Heart left ventricle (tissue), 16 donors: ENCODE results near the gene CSTPP1. TPM values are rescaled to one million over a fixed set of nuclear protein-coding genes. Genes with fewer than 3 reads are reported as not detected.
"Not testable (repeated sequence)": the region's sequence is repeated elsewhere in the genome, so short reads cannot be mapped to it uniquely, and the experiment has no call there.

ENCODE experiments used
- ATAC-seq, 4 donors: fragments of 200-7000 bp; cut with Tn5 transposase; one replicate each; pipeline ENCODE4 v1.9.1; 2020 to 2022; ENCODE audit warnings: moderate library complexity in 4 of 4, mild to moderate bottlenecking in 3 of 4, moderate number of reproducible peaks in 1 of 4
- DNase-seq, 5 donors: peaks; one replicate each; pipeline ENCODE4 v3.0.0-alpha.2; 2020
- H3K27ac ChIP-seq, 12 donors: fragments of 200-600 bp; sonication (generic) in 4 of 12; one replicate each; pipeline versions ENCODE4 v1.5.0 to v1.8.0; 2016 to 2022; ENCODE audit warnings: mild to moderate bottlenecking in 2 of 12
- H3K27me3 ChIP-seq, 9 donors: fragments of 200-600 bp; sonication (generic) in 2 of 9; one replicate each; pipeline versions ENCODE4 v1.5.1 to v1.8.0; 2016 to 2022; ENCODE audit warnings: mild to moderate bottlenecking in 3 of 9
- H3K36me3 ChIP-seq, 9 donors: fragments of 200-600 bp; sonication (generic) in 2 of 9; one replicate each; pipeline versions ENCODE4 v1.5.0 to v1.8.0; 2018 to 2022; ENCODE audit warnings: mild to moderate bottlenecking in 2 of 9
- H3K4me1 ChIP-seq, 12 donors: fragments of 200-600 bp; sonication (generic) in 4 of 12; one replicate each; pipeline versions ENCODE4 v1.5.0 to v1.8.0; 2016 to 2022; ENCODE audit warnings: mild to moderate bottlenecking in 3 of 12
- H3K4me3 ChIP-seq, 12 donors: fragments of 200-600 bp; sonication (generic) in 4 of 12; one replicate each; pipeline versions ENCODE4 v1.5.0 to v1.8.0; 2017 to 2022; ENCODE audit warnings: mild to moderate bottlenecking in 9 of 12, moderate library complexity in 4 of 12
- H3K9me3 ChIP-seq, 12 donors: fragments of 200-600 bp; sonication (generic) in 4 of 12; one replicate each; pipeline versions ENCODE4 v1.5.0 to v1.8.0; 2016 to 2022; ENCODE audit warnings: mild to moderate bottlenecking in 1 of 12
- CTCF ChIP-seq, 12 donors: fragments of 200-600 bp; sonication (generic) in 4 of 12; IDR thresholded peaks; one replicate each; pipeline versions ENCODE4 v1.5.0 to v1.8.0; 2018 to 2022; ENCODE audit warnings: antibody characterized with exemption in 12 of 12, mild to moderate bottlenecking in 5 of 12
- POLR2A ChIP-seq, 2 donors: fragments of 450-650 bp; IDR thresholded peaks; one replicate each; pipeline ENCODE4 v1.6.1; 2017; ENCODE audit warnings: antibody characterized with exemption in 2 of 2, mild to moderate bottlenecking in 2 of 2, moderate library complexity in 2 of 2
- WGBS, 4 donors: extraction: QIAGEN DNeasy Blood & Tissue Kit in 2 of 4; methylation state at CpG; one replicate each; pipeline versions ENCODE4 v1.1.5 to v1.1.7; 2013 to 2018; 5-methylcytosine and 5-hydroxymethylcytosine counted together
- intact Hi-C, 10 donors: fragments of 100-400 bp; cut with DNase I; formaldehyde crosslinking; loops; one replicate each; pipeline versions ENCODE4 v1.11.1 to v1.14.2; 2022
- polyA plus RNA-seq, 2 donors: library from polyadenylated mRNA; stranded (reverse); fragments of 200-250 nt; gene quantifications; one replicate each; pipeline ENCODE4 v1.2.3, GENCODE V29; 2013
- total RNA-seq, 9 donors: library from RNA; depleted of rRNA in 2 of 9; stranded (reverse); fragments of >200 nt in 2 of 9; fragmentation: NEBNext Ultra II Directional in 3 of 9; extraction: Animal tissue kit (Norgen Biotek cat#: 25700) in 3 of 9; gene quantifications; one replicate each; pipeline versions ENCODE4 v1.1.0 to v1.2.4, GENCODE V29; 2016 to 2023
- donor health status: ischemic (EF 13 %, LVEDD 7.1; RV severe dilation, severe dysfunction).
- donor health status: healthy with polysubstance abuse.
- donor health status: DM: no; HTN: yes; CAD: no.
- donor health status: DM: no; HTN: no; CAD: no.
- donor health status: ischemic (EF 25% LVEDD 6.9; RV normal size, moderate dysfunction).
- donor health status: ischemic (EF 25% LVEDD 5.7; RV mildly dilated, moderate dysfunction).
- donor health status: healthy.
- donor health status: DM: yes; HTN: yes; CAD: no.
- donor health status: ischemic (EF 35%, LVEDD 5.7; RV mildly dilated, moderate dysfunction).
- donor health status: nonischemic (EF 11% LVEDD 7.7; RV severe dilation, severe dysfunction).
- donor health status: DM: yes; HTN: yes; CAD: no.
- donor health status: PGD.
- donor health status: ischemic (EF 29% LVEDD 5.4; RV normal size, mild dysfunction).
- donor health status: nonischemic (EF 23%, LVEDD 6.1; RV moderate dilation, normal function).

CSTPP1 gene
- total and polyA plus RNA-seq, 11 donors, result 9.9 to 33.4 (median 14.7) TPM

DNA sequence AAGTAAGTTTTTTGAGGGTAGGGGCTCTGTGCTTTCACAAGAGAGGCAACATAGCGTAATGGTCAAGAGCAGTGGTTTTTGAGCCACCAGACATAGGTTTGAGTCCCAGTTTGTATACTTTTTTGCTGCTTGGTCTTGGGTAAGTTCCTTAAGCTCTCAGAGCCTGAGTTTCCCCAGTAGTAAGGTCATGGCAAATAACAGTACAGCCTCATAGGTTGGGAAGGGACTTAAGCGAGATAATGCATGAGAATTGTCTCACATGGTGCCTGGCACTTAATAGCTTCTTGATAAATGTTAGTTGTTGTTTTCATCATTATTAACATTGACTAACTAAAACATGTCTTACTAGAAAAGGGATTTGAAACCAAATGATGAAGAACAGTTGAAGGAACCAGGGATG, 157.0 kb downstream of the CSTPP1 start:
- Histone ChIP-seq H3K27me3 (no peaks in the 10 kb centered on the region), H3K9me3 (peaks cover 0 to 8% (median 0%) of the 10 kb centered on the region in 12 donors), H3K4me1 (no peaks in the 10 kb centered on the region), H3K27ac (no peak overlapping the region), H3K36me3 (no peaks in the 10 kb centered on the region), H3K4me3 (no peak overlapping the region)
- TF ChIP-seq POLR2A (IDR thresholded peaks at IDR 0.05) (no peak), CTCF (IDR thresholded peaks at IDR 0.05) (no peak)
- WGBS, 4 donors, result 95 to 99% (median 97%) methylated on average over 2 of the region's 2 CpGs
- ATAC-seq (no peak), DNase-seq (no peak)
- intact Hi-C loops, result loop anchor here in 1 of 10 donors (1.0 kb wide), 1 partner anchor 10 kb away; no protein-coding TSS in a partner anchor

DNA sequence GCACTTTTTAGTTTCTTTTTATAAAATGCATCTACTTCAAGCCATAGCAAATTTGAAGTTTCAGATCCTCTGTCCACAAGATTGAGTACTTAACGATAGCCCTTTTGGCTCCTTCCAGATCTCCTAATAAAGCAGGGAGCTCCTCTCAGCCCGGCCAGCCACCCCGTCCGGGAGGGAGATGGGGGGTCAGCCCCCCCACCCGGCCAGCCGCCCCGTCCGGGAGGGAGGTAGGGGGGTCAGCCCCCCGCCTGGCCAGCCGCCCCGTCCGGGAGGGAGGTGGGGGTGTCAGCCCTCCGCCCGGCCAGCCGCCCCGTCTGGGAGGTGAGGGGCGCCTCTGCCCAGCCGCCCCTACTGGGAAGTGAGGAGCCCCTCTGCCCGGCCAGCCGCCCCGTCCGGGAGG, 160.3 kb downstream of the CSTPP1 start:
- ATAC-seq, H3K36me3 ChIP-seq, H3K9me3 ChIP-seq, H3K4me3 ChIP-seq, H3K4me1 ChIP-seq, H3K27ac ChIP-seq, intact Hi-C loops, DNase-seq, H3K27me3 ChIP-seq: not testable (repeated sequence)
- WGBS, 4 donors, result 92 to 96% (median 96%) methylated on average over 4 to 18 of the region's 22 CpGs

DNA sequence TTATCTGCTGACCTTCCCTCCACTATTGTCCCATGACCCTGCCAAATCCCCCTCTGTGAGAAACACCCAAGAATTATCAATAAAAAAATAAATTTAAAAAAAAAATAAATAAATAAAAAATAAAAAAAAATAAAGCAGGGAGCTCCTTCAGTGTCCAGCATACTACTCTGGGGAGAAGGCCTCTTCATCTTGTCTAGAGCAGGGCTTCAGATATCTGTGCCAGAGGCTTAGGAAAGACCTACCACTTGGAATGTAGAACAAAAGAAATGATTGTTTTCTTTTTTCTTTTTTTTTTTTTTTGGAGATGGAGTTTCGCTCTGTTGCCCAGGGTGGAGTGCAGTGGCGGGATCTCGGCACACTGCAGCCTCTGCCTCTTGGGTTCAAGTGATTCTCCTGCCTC, 161.7 kb downstream of the CSTPP1 start:
- H3K36me3 ChIP-seq, H3K27ac ChIP-seq, DNase-seq, intact Hi-C loops, H3K9me3 ChIP-seq, ATAC-seq, H3K4me1 ChIP-seq, H3K4me3 ChIP-seq, H3K27me3 ChIP-seq: not testable (repeated sequence)
- 87 to 93% (median 91%) methylated on average over 3 of the region's 3 CpGs for WGBS, 4 donors

DNA sequence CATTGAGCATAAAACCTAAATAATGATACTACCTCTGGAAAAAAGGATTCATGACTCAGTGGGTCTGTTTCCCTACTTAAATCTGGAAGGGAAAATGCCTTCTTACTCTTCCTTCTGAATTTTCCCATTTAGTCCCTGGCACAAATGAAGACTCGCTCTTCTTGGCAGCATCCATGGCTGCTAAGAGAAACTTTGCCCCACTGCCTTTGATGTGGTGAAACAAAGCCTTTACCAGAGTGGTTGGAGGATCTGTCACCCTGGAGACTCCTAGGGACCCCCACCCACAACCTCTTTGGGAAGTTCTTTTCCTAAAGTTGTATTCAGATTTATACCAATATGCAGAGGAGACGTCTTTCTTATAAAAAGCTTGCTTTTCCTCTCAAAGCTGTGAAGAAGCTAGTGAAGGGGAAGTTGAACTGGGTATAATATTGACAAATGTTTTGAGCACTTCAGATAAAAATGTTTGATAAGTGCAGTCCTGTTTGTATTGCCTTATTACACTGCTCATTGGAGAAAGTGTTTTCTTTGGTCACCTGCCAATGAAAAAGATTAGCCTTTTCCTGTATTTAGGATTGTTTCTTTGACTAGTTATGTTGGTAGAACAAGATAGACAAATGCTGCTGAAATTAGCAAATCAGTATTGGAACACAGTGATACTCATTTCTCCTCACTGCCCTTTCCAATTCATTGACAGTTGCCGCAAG, 162.8 kb downstream of the CSTPP1 start:
- Histone ChIP-seq H3K36me3 (no peaks in the 10 kb centered on the region), H3K9me3 (no peaks in the 10 kb centered on the region), H3K4me3 (no peak overlapping the region), H3K27ac (no peak overlapping the region), H3K4me1 (peaks cover 0 to 5% (median 0%) of the 10 kb centered on the region in 12 donors), H3K27me3 (no peaks in the 10 kb centered on the region)
- ATAC-seq, result no peak
- no peak for DNase-seq
- intact Hi-C loops, result no loop called here
- TF ChIP-seq POLR2A (IDR thresholded peaks at IDR 0.05) (no peak), CTCF (IDR thresholded peaks at IDR 0.05) (no peak)
- 81 to 86% (median 83%) methylated on average over 3 of the region's 3 CpGs for WGBS, 4 donors

GRCh38 chr11:47099918-47100315, 163.4 kb downstream of the CSTPP1 start:
- TF ChIP-seq CTCF (IDR thresholded peaks at IDR 0.05) (no peak), POLR2A (IDR thresholded peaks at IDR 0.05) (no peak)
- intact Hi-C loops, result no loop called here

More at GRCh38 chr11:47099918-47100315, 163.4 kb downstream of the CSTPP1 start:
- DNase-seq (no peak), ATAC-seq (no peak)
- Histone ChIP-seq H3K36me3 (no peaks in the 10 kb centered on the region), H3K9me3 (no peaks in the 10 kb centered on the region), H3K4me1 (peaks cover 0 to 5% (median 0%) of the 10 kb centered on the region in 12 donors), H3K4me3 (no peak overlapping the region), H3K27me3 (no peaks in the 10 kb centered on the region), H3K27ac (no peak overlapping the region)
